NCI-H524 treated with DMSO at 0.1 percent for 48 hours (cell line): ENCODE measurements around the gene ATP1A4.

Experiments used
- DNase-seq: peaks from one replicate; lab custom pipeline; 2025; lab: John Stamatoyannopoulos, UW

The ATP1A4 gene

GRCh38 chr1:160146107-160146506 lies 5.3 kb upstream of the ATP1A4 start:
- no peak for DNase-seq

GRCh38 chr1:160148121-160148520 lies 3.3 kb upstream of the ATP1A4 start:
- DNase-seq, result no peak

GRCh38 chr1:160149233-160149632 lies 2.2 kb upstream of the ATP1A4 start:
- DNase-seq, result no peak

GRCh38 chr1:160149716-160150115 lies 1.7 kb upstream of the ATP1A4 start:
- DNase-seq, result no peak

- no peak for DNase-seq
Observed at GRCh38 chr1:160154790-160155189, 3.4 kb downstream of the ATP1A4 start.

GRCh38 chr1:160156361-160156760 lies 5.0 kb downstream of the ATP1A4 start:
- DNase-seq, result no peak

GRCh38 chr1:160157174-160157573 lies 5.8 kb downstream of the ATP1A4 start:
- no peak for DNase-seq

- DNase-seq, result no peak
Observed at GRCh38 chr1:160158031-160158430, 6.6 kb downstream of the ATP1A4 start.

- DNase-seq, result no peak
Observed at GRCh38 chr1:160158534-160158933, 7.1 kb downstream of the ATP1A4 start.

GRCh38 chr1:160159846-160160245 lies 8.4 kb downstream of the ATP1A4 start:
- DNase-seq, result no peak

GRCh38 chr1:160161965-160162705 lies 10.7 kb downstream of the ATP1A4 start:
- no peak for DNase-seq

- no peak for DNase-seq
Observed at GRCh38 chr1:160162931-160163330, 11.5 kb downstream of the ATP1A4 start.

- DNase-seq, result no peak
Observed at GRCh38 chr1:160163615-160164014, 12.2 kb downstream of the ATP1A4 start.

- no peak for DNase-seq
Observed at GRCh38 chr1:160164121-160164520, 12.7 kb downstream of the ATP1A4 start.

- DNase-seq, result no peak
Observed at GRCh38 chr1:160166166-160166868, 14.9 kb downstream of the ATP1A4 start.

GRCh38 chr1:160167056-160167455 lies 15.7 kb downstream of the ATP1A4 start:
- no peak for DNase-seq

GRCh38 chr1:160167580-160167979 lies 16.2 kb downstream of the ATP1A4 start:
- no peak for DNase-seq

GRCh38 chr1:160168016-160168415 lies 16.6 kb downstream of the ATP1A4 start:
- no peak for DNase-seq

GRCh38 chr1:160168609-160169369 lies 17.4 kb downstream of the ATP1A4 start:
- DNase-seq, result no peak

GRCh38 chr1:160169553-160170399 lies 18.4 kb downstream of the ATP1A4 start:
- DNase-seq, result no peak

GRCh38 chr1:160171354-160171753 lies 20.0 kb downstream of the ATP1A4 start:
- DNase-seq, result no peak

- no peak for DNase-seq
Observed at GRCh38 chr1:160171980-160172379, 20.6 kb downstream of the ATP1A4 start.
